ENCODE measurements around the gene DECR2.
"Not testable (repeated sequence)": the region's sequence is repeated elsewhere in the genome, so short reads cannot be mapped to it uniquely, and the experiment has no call there.

Gene DECR2

DNA sequence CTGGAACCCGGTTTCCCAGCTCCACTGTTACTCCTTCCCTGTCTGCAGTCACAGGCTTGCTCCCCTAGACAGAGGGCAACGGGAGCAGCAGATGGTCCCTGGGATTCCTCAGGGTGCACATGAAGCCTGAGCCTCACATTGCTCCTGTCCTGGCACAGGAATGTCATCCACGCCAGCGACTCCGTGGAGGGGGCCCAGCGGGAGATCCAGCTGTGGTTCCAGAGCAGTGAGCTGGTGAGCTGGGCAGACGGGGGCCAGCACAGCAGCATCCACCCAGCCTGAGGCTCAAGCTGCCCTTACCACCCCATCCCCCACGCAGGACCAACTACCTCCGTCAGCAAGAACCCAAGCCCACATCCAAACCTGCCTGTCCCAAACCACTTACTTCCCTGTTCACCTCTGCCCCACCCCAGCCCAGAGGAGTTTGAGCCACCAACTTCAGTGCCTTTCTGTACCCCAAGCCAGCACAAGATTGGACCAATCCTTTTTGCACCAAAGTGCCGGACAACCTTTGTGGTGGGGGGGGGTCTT lies 1.6 kb upstream of the DECR2 start:
- DNase-seq (ENCODE audit: low spot score): no peak

DNA sequence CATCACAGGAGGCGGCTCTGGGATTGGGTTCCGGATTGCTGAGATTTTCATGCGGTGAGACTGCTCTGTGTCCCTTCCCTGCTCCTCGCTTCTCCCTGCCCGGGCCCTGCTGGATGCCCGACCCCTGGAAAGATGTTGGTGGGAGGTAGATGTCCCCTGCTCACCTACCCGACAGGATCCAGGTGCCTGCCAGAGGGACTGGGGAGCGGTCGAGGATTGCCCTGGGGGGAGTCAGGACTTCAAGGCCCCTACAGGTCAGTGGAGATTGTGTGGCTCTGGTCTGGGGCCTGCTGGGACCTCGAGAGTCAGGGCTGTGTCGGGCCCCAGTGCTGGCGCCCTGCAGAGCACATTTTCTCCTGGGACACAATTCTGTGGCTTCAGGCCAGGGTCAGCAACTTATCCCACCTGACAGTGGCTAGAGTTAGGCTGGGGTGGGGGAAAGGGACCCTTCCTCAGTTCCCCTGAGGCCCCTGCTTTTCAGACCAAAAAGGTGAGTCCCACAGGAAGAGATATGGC lies 3.3 kb downstream of the DECR2 start:
- DNase-seq (ENCODE audit: low spot score): no peak

DNA sequence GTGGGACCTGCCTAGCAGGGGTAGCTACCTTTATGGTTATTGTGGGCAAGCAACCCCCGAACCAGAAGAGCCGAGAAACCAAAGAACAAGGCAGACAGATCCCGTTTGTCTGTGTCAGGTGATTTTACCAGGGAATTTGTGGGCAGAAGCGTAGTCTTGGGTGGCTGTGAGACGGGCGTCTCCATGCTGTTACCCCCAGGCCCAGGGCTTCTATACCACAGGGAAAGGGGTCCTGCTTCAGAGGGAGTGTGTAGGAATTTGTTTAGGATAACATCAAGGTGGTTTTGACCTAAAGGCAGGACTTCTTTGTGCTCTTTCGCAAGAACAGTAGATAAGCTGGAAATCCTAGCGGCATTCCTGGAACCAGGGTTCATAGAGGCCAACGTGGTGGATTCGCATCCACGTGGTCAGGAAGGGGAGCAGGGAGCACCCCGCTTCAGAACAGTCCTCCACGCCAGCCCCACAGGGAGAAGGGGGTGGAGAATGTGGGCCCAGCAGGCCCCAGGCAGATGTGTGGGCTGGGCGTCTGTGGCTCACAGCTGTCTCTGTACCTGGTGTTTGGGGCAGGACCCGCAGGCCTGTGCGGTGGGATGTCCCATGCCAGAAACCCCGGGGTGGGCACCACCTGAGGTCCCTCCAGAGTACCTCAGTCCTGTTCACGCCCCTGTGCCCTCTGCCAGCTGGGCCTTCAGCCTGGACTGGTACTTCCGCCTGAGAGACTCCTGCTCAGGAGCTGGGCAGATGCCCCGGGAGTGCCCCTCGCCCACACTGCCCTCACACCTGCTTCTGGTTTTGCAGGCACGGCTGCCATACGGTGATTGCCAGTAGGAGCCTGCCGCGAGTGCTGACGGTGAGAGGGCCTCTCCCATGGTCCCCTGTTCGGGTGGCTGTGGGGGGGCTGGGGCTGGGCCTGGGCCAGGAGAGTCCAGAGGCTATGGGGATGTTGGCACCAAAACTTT lies 4.1 kb downstream of the DECR2 start:
- no peak for DNase-seq (ENCODE audit: low spot score)

DNA sequence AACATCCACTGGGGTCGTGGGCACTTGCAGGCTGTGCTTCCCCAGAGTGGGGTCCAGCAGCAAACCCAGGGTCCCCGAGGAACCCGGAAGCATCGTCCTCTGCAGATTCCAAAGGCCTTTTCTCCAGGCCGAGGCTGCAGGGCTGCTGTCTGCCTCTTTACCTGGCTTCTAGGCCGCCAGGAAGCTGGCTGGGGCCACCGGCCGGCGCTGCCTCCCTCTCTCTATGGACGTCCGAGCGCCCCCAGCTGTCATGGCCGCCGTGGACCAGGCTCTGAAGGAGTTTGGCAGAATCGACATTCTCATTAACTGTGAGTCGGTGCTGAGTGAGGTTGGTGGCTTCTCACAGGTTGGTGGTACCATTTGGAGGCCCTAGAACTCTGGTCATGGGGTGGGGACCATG lies 5.6 kb downstream of the DECR2 start:
- DNase-seq (ENCODE audit: low spot score): no peak

DNA sequence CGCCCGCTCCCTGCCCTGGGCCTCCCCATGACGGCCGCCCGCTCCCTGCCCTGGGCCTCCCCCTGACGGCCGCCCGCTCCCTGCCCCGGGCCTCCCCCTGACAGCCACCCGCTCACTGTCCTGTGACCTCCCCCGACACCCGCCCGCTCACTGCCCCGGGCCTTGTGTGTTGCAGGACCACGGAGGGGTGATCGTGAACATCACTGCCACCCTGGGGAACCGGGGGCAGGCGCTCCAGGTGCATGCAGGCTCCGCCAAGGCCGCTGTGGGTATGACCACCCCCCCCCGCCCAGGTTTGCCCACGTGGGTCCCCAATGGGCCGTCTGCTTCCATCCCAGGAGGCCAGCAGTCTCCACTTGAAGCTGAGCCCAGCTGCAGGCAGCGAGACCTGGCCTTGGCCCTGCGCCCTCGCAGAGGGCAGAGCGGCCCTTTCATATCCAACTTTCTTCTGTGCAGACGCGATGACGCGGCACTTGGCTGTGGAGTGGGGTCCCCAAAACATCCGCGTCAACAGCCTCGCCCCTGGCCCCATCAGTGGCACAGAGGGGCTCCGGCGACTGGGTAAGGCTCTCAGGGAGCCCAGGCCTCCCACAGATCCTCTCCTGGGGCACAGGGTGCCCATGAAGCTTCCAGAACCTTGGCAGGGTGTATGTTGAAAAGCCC lies 9.0 kb downstream of the DECR2 start:
- no peak for DNase-seq (ENCODE audit: low spot score)

DNA sequence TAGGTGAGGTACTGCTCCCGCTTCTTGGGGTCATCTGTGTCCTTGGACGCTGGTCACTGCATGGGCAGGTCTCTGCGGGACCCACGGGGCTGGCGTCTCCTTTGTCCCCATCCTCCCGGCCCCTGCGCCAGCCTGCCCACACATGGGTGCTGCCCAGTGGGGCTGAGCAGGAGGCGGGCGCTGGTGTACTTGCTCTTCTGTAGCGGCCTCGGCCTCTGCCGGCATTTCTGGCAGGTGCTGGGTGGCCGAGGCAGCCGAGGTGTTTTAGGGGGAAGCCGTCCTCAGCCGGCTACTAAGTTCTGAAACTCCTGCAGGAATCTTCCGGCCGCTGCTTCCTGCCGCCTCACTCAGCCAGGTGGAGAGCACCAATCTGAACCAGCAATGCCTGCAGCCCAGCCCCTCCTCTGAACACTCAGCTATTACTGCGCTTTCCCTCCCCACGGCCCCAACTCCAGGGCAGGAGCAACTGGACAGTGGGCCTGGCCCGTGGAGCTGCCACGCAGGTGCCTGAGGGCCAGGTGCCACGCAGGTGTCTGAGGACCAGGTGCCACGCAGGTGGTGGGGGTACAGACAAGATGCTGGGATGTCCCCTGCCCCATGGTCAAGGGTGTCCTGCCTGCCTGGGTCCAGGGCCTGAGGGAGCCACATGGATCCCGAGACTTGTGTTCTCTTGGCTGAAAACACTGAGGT lies 10.0 kb downstream of the DECR2 start:
- DNase-seq (ENCODE audit: low spot score): no peak

DNA sequence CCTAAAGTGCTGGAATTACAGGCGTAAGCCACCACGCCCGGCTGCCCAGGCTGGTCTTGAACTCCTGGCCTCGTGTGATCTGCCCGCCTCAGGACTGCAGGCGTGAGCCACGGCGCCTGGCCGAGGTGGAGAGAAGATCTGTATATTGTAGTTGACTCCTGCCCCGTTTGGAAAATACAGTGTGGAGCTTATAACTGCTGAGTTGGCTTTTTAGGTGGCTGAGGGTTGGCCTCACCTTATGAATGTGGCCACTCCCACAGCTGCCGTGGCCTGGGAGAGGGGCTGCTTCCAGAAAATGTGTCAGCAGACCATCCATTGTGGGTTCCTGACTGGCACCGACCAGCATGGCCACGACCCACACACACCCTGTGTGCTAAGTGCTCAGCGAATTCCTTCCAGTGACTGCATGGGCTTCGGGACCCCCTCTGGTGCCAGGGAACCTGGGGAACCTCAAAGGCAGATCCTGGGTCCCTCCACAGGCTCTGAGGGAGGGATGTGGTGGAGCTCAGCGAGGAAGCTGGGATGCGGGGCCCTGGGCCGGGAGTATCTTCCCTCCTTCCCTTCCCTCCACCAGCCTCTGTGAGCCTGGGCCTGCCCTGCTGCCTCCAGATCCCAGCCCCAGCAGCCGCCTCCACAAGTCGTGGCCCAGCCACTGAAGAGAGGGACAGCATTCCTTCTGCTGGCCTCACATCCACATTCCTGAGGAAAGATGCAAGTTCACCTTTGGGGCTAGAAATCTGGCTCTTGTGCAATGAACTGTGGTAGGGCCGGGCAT lies 12.9 kb downstream of the DECR2 start:
- no peak for DNase-seq (ENCODE audit: low spot score)

DNA sequence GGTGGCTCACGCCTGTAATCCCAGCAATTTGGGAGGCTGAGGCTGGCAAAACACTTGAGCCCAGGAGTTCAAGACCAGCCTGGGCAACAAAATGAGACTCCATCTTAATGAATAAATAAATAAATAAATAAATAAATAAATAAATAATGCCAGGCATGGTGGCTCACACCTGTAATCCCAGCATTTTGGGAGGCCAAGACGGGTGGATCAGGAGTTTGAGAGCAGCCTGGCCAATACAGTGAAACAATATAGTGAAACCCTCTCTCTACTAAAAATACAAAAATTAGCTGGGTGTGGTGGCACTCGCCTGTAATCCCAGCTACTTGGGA lies 13.4 kb downstream of the DECR2 start:
- not testable (repeated sequence) for DNase-seq (ENCODE audit: low spot score)

DNA sequence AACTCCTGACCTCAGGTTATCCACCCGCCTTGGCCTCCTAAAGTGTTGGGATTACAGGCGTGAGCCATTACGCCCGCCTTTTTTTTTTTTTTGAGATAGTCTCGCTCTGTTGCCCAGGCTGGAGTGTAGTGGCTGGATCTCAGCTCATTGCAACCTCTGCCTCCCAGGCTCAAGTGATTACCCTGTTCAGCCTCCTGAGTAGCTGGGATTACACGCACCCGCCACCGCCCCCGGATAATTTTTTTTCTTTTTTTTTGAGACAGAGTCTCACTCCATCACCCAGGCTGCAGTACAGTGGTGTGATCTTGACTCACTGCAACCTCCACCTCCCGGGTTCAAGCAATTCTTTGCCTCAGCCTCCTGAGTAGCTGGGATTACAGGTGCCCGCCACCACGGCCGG lies 20.5 kb downstream of the DECR2 start:
- not testable (repeated sequence) for DNase-seq (ENCODE audit: low spot score)

DNA sequence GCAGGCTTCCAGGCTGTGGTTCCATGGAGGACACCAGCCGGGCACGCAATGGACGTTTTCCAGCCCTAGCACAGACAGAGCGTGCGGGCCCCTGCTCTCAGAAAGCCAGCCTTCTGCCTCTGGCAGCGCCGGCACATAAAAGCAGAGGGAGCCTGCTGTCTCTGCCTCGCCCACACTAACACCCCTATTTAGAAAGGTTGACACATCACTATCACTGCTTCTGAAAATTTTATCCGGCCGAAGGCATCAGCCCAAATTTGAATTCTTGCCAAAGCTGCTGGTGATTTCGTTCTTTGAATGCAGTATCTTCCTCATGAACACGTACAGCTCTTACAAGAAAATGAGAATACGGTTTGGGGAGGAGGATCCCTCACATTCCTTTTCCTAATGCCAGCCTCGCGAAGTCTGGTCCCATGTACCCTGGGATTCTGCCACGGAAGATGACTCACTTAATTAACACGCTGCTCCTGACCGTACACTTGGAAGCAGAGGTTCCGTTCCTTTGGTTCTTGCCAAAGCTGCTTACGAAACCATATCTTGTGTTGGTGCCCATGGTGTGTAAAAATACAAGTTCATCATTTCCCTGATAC lies 22.4 kb downstream of the DECR2 start:
- DNase-seq (ENCODE audit: low spot score): peak; percentile 44

DNA sequence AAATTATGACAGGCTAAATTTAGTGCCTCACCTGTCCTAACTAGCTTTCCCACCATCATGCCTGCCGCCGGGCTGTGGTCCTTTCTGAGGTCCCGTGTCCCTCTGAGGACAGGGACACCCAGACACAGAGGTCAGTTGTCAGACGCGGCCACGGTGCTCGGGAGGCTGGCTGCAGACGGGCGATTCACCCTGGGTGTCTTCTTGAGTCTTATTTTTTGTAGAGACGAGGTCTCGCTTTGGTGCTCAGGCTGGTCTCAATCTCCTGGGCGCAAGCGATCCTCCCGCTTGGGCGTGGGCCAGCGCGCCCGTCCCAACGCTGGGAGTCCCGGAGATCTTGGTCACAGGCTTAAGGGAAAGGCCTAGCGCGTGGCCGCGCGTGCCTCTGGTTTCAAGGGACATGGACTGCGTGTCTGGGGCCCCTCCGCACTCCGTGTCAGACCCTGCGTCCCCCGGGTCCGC lies 23.0 kb downstream of the DECR2 start:
- DNase-seq (ENCODE audit: low spot score): no peak

DNA sequence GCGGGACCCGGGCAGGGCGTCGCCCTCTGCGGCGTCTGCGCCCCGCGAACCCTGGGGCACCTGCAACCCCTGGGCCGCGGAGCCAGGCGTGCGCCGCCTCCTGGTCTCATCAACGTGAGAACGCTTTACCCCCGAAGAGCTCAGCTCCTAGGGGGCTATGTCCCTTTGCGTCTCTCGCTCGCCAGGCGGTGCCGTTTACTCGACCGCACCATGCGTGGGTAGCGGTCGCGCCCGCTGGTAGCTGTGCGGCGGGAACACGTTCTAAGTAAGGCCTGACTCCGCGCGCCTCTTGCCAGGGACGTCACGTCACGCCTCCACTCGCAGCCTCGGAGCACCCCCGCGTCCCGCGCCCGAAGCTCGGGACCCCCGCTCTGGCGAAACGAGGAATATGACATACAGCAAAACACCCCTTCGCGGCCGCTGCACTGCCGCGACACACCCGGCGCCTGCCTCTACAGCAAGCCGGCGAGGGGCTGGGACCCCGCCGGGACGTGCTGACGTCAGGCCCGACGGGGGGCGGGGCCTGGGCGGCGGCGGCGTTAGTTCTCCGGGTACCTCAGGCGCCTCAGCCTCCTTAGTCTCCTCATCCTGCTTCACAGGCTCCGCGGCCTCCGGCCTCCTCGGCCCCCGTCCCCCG lies 23.5 kb downstream of the DECR2 start, which contains the start of gene RAB11FIP3:
Gene RAB11FIP3 (plus strand): TSS at position 568 of the 637 bp plus-strand sequence. CDS start 358 bp downstream, outside the sequence.
- DNase-seq (ENCODE audit: low spot score): peak; percentile 60

DNA sequence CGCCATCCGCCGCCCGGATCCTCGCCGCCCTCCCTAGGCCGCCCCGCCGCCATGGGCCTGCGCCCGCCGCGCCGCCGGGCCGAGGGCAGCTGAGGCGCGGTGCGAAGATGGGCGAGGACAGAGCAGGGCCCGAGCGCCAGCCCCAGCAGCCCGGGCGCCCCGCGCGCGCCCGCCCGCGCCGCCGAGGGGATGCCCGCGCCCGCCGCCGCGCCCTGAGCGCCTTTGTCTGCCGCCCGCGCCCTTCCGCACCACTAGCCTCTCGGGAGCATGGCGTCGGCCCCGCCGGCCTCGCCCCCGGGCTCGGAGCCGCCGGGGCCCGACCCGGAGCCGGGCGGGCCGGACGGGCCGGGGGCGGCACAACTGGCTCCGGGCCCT lies 24.0 kb downstream of the DECR2 start:
- DNase-seq (ENCODE audit: low spot score): no peak

DNA sequence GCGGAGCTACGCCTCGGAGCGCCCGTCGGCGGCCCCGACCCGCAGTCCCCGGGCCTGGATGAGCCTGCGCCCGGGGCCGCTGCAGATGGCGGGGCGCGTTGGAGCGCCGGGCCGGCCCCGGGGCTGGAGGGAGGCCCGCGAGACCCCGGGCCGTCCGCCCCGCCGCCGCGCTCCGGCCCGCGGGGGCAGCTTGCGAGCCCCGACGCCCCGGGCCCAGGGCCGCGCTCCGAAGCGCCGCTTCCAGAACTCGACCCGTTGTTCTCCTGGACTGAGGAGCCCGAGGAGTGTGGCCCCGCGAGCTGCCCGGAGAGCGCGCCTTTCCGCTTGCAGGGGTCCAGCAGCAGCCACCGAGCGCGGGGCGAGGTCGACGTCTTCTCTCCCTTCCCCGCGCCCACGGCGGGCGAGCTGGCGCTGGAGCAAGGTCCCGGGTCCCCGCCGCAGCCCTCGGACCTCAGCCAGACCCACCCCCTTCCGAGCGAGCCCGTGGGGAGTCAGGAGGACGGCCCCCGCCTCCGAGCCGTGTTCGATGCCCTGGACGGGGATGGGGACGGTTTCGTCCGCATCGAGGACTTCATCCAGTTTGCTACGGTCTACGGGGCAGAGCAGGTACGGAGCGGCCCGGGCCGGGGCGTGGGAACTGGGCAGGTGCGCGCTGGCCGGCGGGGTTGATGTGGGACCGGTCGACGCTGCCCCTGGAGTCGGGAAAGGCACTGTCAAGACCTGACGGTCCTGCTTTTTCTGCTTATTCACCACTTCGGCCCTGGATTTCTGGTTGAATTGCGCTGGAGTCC lies 24.6 kb downstream of the DECR2 start:
- no peak for DNase-seq (ENCODE audit: low spot score)

DNA sequence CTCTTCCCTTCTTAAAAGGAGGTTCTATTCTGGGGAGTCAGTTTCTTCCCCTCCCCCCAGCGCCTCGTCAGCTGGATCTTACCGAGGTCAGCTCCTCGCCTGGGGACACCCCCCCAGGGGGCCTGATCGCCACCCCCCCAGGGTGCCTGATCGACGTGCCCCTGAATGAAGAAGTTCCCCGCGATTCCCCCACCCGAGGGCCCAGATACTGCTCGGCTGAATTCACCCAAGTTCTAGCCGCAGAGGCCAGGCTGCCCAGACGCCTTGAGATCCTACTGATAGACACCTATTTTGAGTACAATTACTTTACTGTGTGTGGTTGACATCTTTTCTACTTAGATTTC lies 25.2 kb downstream of the DECR2 start:
- DNase-seq (ENCODE audit: low spot score): no peak

DNA sequence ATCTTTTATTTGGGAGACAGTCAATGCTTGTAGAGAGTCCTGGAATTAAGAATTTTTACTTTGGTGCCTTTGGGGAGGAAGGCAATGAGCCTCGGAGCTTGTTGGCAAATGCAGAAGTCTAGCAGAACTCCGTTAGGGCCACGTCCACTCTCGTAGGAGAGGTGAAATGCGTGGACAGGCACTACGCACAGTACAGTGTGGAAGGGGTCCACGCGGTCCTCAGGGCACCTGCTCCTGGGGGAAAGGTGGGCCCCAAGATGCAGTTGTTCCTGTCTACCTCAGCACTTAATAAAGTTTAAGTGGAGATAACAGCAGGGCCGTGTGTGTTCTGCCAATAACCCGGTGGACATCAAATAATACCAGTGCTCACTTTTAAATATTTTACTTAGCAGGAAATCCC lies 25.6 kb downstream of the DECR2 start:
- DNase-seq (ENCODE audit: low spot score): no peak

DNA sequence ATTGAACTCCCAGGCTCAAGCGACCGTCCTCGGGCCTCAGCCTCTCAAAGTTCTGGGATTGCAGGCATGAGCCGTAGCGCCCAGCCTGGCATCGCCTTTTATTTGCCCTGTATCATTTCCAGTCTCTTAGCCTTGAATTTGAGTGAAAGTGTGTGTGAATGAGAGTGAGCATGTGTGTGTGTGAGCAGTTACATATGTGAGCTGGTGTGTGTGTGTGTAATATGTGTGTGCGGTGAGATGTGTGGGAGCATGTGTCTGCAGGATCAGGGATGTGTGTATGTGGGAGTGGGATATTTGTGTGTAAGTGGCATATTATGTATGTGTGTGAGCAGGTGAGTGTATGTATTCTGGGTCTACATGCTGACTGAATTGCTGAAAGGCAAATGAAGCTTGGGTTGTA lies 29.2 kb downstream of the DECR2 start:
- DNase-seq (ENCODE audit: low spot score): no peak

DNA sequence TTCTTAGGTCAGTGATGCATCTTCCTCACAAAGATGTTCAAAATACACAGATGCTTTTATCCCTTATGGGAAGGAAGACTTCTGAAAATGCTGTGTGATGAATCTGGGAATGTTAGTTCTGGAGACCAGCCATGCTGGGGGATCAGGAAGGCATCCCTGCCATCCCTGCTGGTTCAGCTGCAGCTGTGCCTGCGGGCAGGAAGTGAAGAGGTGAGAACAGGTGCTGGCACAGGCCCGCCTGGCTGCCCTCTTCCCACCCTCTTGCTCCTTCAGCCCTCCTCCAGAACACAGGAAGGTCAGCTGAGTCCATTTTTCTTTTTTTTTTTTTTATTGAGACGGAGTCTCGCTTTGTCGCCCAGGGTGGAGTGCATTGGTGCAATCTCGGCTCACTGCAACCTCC lies 38.9 kb downstream of the DECR2 start:
- no peak for DNase-seq (ENCODE audit: low spot score)

DNA sequence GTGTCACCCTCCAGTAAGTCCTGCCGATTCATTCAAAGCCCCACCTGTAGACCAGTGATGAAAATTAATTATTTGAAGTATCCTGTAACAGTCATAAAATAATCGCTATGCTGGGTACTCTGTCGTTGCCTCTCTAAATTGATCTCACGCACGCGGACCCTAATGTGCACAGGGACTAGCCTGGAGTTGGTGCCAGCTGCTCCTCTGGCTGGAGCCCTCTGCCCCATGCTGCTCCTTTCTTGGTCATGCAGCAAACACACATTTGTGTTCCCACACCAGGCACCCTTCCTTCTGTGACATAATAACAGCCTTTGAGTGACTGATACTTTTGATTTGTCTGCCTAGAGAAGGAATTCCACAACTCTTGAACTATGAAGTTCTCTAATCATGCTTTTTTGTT lies 39.8 kb downstream of the DECR2 start:
- no peak for DNase-seq (ENCODE audit: low spot score)

DNA sequence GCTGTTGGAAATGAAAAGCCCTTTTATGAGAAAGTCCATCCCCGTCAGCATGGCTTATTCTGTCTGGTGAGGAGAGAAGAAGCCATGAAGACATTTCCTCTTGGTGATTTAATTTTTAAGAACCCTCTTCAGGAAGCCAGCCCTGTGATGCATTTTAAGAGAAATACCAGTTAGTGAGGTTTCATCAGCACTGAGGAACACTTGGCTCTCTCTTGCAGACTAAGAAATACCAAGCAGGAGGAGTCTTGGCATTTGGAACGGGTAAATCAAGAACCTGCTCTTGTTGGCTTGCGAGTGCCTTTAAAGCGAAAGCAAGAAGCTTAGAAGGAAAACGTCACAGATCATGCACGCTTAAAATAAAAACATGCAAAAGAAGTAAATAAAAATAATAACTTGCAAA lies 41.3 kb downstream of the DECR2 start:
- DNase-seq (ENCODE audit: low spot score): no peak
